HG03442 (cell line): ENCODE measurements around the gene CTNNA3.

Source experiments
- ATAC-seq: cut with Tn5 transposase; IDR thresholded peaks from one replicate; pipeline ENCODE4 v1.9.1; 2021; ENCODE audit warnings: mild to moderate bottlenecking, moderate library complexity; ENCODE audit not compliant: unreplicated experiment

Gene CTNNA3

DNA sequence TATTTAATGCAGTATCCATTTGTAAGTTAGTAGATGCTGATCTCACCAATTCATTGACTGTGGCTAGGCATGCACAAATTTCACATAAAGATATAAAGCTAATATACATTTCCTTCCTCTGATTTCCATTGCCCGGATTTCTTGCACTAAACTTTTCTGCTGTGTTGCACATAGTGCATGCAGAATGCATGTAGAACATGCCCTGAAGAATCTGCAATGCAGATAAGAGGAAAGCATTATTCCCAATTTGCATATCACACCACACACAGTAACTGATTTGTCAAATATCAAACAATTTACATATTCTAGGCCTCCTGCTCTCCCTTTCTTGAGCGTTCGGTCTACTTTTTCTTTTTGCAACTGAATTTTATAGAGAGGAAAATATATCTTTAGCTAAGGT, 646.0 kb downstream of the CTNNA3 start:
- ATAC-seq: no peak

DNA sequence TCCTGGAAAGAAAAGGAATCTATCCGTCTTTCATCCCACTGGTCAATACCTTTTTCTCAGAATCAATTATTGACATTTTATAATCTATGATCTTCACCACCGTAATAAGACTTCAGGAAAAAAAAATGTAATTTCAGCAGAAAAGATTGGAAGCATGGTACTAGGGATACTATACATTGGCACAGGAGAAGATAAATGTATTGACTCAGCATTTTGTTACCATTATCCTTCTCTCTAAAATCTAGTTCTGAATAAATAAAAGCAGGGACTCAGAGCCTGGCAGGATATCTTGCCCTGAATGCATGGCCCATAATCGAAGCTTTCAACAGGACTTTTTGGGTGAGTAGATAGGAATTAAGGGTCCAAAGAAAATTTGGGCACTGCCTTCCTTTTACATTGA, 649.5 kb downstream of the CTNNA3 start:
- no peak for ATAC-seq

DNA sequence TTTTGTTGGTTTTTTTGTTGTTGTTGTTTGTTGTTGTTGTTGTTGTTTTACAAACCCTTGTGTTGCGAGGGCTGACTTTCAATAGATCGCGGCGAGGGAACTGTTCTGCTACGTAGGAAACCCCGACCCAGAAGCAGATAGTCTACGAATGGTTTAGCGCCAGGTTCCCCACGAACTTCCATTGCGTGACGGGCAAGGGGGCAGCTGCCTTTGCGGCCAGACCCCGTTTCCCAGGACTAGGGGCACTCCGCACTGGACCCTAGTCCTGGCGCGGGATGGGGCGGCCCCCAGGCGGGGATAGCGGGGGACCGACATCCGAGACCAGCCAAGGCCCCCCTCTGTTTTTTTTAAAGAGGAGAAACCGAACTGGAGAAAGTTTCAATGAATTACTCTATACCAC, 650.6 kb downstream of the CTNNA3 start:
- no peak for ATAC-seq

DNA sequence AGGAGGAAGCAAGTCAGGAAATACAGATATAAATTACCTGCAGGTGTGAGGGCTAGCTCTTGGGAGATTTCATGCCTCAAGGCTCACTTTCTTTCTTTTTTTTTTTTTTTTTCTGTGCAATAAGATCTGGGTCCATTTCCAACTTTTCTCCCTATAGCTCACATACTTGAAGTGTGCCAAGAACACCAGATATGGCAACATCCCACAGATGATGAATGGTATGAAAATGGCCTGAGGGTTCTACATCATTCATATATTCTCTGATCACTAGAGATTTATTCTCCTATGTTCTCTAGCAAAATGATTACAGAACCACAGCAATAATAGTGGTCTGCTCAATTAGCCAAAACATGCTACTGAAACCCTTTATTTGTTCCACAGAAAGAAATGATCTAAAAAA, 653.0 kb downstream of the CTNNA3 start:
- no peak for ATAC-seq

DNA sequence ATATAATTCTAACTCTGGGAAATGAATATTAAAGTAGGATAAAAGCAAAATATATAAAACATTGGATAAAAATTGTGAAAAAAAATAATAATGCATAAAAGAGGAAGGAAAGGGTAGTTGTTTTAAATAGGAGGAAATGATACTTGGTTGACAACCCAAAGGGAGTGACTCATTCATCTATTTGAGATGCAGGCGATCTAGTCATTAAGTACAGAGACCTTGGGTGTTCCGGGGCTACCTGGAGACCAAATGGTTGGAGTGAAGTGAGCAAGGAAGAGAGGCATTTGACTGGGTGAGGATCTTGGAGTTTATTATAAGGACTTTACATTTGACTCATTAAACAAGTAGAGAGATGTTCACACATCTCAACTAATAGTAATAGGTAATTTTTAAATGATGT, 659.2 kb downstream of the CTNNA3 start:
- no peak for ATAC-seq

DNA sequence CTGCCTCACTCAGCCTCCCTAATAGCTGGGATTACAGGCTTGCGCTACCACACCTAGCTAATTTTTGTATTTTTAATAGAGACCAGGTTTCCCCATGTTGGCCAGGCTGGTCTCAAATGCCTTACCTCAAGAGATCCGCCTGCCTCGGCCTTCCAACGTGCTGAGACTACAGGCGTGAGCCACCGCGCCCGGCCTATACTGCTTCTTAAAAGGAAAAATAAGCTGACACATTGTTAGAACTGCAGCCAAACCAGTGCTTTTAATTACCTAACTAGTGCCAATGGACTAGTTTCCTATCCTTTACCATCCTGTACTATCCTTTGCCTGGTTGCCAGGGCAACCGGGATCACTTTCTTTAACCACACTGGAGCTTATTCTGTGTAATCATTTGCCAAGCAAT, 662.1 kb downstream of the CTNNA3 start:
- no peak for ATAC-seq

DNA sequence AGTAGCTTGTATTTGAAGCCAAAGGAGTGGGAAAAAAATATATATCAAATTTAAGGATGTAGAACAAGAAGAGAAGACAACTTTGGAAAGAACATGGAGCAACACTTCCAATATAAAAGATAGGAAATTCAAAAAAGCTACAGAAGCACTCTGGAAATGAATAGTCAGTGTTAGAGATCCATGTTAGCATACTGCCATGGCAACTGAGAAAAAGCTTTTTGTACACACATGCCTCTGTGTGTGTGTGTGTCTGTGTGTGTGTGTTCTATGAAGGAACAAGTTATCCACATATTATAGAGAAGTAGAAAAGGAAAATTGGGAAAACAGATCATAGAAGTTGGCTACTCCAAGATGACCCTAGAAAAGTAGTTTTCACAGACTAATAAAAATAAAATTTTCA, 673.9 kb downstream of the CTNNA3 start:
- ATAC-seq: no peak

DNA sequence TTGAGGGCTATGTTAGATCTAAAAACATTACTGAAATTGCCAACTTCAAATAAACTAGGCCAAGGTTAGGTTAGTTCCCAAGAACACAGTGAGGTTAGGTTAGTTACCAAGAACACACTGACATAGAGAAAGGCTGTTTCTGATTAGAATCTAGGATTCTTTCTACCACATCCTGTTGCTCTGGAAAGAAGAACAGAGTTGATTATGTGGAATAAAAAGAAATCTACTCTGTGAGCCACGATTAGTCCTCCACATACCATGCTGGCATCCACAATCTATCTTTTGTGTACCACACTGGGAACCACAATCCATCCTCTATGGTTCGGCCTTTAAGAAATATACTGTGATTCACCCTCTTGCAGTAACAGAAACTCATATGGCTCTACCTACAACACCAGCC, 678.8 kb downstream of the CTNNA3 start:
- ATAC-seq: no peak

DNA sequence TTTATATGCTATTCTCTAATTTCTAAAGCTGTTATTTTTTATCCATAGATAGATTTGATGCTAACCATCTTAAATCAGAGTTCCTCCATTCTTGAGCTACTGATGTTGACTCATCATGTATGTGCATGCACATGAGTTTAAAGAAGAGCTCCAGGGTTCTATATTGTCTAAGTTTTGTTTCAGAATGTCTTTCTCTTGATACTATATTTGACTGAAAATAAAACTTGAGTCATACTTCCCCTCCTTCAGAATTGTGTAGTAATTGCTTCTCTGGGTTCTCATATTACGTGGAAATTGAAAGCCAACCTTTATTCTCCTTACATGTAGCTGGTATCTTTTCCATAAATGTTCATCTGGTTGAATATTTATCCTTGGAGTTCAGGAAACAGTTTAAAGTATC, 680.8 kb downstream of the CTNNA3 start:
- no peak for ATAC-seq

DNA sequence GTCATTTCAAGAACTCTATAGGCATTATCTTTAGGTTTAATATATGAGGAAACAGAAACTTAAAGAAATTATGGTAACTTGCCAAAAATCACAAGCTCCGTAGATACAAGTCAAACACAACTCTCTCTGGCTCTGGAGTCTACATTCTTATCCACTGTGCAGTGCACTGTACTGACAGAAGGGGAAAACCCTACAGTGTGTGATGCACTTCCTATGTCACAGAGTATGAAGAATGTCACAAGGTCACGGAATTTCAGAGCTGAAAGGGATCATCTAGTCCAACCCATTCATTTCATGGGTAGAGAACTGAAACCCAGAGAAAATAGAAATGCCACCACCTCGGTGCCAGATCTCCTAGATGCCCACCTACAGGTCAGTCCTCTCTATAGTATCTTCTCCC, 684.0 kb downstream of the CTNNA3 start:
- no peak for ATAC-seq

DNA sequence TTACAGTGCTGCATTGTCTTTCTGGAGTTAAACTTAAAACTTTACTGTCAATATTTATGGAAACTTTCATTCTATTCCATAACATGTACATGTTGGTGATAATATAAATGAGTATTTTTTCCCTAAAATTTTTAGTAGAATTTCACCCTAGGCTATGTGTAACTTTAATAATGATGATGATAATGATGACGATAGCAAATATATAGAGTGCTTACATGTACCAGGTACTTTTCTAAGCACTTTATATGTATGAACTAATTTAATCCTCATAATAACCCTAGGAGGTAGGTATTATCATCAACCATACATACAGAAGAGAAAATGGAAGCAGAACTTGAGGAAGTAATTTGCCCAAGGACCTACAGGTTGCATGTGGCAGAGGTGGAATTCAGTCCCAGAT, 684.5 kb downstream of the CTNNA3 start:
- ATAC-seq: no peak

DNA sequence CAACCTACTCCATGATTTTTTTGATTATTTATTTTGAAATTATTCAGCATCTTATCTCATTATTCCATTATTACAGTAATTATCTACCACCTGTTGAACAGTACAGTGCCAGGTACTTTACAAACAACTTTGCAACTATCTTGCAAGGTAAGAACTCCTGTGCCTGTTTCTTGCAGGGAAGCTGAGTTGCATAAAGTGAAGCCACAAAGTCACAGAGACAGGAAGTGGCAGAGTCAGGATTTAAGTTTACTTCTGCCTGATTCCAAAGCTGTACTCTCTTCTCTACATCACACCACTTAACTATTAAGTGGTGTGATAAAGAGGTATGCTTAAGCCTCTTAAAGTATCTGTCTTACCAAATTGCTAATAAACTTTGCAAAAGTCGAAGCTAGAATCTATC, 690.0 kb downstream of the CTNNA3 start:
- no peak for ATAC-seq

DNA sequence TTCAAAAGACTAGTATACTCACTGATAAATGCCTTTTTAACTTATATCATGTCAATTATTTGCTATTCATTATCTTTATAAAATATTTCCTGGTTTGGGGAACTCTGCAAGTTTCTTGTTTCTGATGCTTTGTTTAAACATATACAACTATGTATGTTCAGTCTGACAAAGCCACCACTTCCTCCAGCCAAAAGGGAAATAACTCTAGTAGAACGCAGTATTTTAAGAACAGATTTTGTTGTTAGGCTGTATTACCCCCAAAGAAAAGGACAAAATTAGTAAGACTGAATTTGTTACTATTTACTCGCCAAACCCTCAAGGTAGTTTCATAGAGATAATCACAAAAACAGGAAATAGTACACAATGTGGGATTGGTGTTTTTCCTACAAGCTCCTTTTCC, 691.3 kb downstream of the CTNNA3 start:
- ATAC-seq: no peak

DNA sequence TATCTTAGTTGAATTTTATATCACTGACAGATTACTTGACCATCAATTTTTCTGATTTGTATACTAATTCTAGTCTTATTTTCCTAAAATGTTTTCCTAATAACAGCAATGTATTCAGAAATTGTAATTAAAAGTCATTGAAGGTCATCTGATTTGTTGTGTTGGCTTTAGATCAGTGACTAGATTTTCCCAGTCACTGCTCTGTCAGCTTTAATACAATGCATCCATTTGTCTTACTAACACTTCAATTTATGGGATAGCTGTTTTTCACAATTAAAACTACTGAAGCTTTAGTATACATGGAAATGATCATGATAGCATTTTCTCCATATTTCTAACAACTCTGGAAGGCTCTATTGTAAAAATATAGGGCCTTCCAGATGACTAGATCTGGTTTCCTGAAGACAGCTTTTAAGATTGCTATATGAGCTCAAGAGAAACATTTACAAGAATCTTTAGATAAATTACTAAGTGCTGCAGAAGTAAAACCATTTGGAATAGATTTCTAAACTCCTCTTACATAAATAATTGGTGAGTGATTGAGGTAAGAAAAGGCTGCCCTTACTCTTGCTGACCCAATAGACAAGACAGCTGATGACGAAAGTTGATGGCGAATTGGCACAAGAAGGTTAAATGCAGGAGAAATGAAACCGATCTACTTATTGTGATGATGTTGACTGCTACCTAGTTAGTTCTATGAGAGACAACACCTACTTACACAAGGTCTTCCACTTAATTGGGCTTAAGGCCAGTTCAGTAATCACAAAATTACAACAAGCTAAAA, 696.0 kb downstream of the CTNNA3 start:
- no peak for ATAC-seq

DNA sequence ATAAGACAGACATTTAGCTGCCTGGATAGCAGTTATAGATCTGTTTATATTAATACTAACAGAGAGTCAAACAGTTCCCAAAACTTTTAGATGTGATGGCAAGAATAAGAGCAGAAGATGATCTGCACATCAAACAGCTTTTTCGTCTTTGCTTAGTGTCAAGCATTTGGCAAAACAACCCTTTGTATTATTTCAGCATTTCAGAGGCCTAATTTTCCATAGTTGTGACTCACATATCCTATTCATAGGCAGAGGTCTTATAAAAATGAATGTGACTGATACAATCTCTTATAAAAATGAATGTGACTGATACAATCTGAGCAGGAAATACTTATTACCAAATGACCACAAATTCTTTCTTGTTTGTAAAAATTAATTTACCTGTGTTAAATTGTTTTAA, 699.0 kb downstream of the CTNNA3 start:
- no peak for ATAC-seq

DNA sequence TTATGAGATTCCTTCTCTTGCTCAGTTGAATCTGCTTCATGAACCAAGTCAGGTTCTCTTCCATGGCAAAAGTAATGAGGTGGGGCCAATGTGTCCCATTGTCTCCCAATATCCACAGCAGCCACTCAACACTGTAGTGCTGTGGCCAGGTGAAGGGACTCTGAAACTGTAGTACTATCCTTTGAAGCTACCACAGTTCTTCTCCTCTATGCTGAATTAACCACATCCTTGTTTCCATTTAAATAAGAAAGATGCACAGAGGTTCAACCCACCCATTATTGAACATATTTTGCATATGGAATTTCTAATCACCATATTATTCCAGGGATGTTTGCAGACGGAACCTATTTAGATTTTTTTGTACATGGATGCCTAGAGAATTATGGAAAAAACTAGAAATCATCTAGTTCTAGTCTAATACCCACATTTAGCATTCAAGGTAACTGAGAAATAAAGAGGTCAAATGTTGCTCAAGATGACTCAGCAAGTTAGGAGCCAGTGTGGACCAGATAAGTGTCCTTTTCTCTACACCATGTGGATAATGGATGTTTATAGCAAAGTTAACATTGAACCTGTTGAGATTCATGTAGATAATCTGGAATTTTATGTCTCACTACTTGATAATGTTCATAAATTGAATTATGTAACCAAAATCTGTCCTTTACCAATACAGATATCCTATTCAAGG, 705.7 kb downstream of the CTNNA3 start:
- no peak for ATAC-seq

DNA sequence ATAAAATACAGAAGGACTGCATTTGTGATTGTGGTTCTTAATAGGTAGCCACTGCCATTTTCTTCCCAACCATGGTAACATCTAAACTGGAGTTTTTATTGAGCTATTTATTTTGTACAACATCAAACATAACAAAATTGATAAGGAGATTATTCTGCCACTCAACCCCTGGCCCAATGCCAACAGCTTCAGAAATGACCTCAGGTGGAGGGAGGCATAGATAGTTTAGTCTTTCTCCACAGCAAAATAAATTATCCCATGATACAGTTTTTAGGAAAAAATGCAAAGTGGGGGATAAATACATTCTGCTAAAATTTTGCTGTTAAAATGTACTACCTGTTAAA, 712.5 kb downstream of the CTNNA3 start:
- ATAC-seq: no peak

DNA sequence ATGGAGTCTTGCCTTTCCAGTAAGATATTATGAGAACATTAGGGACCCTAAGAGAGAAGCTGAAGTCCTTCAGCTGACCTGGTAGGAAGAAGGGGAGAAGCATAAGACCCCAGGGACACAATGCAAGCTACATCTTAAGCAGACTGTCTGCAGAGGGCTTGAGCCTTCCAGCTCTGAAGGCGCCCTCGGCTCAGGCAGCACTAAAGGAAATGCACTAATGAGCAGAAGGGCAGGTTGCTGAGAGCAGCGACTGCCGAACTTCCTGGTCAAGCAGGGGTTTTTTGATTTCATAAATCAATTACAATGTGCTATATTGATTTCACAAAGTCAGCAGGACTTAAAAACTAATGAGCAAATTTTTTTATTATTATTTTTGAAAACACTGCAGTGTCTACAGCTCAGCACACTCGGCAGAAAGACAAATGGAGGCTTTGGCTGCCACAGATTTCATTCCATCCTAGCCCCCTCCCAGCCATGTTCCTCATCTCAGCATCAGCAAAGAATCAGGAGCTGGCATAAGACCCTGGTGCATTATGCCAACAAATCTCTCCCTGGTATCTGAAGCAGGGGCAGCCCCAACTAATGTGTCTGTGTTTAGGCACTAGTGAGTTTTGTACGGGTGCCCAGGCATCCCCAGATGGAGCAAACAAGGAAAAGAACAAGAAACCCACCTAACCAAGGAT, 713.1 kb downstream of the CTNNA3 start:
- no peak for ATAC-seq

DNA sequence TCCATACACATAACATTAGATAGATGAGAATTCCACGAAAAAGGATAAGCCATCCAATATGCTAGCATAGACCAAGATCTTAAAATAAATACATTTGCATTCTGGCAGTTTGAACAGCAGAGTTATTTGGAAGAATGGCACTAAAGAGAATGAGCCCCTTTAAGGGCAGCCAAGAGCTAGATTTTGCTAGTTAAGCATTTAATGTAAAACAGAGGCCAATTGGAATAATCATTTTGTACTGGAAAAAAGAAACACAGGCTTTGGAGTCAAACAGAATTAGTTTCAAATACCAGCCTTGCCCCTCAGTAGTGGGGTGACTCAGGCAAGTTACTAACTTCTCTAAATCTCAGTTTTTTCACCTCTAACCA, 714.0 kb downstream of the CTNNA3 start:
- no peak for ATAC-seq

DNA sequence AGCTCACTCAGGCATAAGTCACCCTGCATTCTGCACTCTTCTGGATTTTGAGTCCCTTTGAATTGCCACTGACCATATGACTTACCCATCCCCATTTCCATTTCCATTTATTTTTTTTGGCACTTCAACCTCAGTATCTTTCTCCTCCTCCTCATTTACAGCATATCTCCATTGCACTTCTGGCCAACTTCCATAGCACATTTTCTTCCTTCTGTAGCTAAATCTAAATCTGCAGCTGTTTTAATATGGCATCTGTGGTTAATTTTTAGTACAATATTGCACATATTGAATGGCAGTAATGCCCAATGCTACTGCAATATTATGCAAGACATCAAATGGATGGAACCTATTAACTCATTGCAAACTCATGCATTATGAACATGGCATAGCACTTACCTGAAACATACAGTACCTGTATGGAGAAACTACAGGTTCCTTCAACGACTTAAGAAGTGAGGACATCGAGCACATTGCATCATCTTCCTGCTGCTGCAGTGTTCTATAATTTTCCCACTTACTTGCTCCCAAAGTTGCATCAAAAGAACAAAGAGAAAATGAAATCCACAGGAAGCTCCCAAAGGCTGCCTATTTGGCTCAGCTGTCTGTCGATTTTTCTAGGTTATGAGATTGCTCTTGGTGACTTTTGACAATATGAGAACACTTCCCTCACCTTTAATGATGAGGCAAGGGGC, 714.5 kb downstream of the CTNNA3 start:
- no peak for ATAC-seq

DNA sequence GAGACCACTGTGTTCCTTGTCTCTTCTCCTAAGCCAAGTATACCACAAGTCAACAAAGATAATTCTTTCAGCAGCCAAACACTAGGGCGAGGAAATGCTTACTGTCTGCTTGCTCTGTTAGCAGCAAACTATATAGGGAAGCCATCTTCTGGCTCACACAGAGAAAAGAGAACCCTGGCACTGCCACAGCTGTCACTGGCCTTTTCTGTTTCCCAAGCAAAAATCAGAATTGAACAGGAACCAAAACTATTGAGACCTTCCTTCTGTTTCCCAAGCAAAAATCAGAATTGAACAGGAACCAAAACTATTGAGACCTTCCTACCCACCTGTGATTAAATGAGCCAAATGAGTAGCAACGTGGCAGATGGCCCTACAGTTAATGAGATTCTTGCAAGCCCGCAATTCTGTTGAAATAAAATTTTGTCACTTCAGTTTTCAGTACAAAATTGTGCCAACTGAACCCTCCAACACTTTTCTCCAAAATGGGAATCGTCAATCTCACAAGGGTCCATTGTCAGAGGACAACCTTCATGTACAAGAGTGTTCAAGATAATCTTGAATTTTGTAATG, 715.7 kb downstream of the CTNNA3 start:
- ATAC-seq: no peak
